SU-DHL-6 (cell line): ENCODE measurements around the gene EGLN2.
"Not testable (repeated sequence)": the region's sequence is repeated elsewhere in the genome, so short reads cannot be mapped to it uniquely, and the experiment has no call there.

Experiments used
- EZH2phosphoT487 ChIP-seq: fragments of 200-600 bp; sonication (generic), shearing (Covaris generic); conservative IDR thresholded peaks from 2 replicates; pipeline ENCODE4 v1.6.1; 2018; ENCODE audit warnings: mild to moderate bottlenecking, antibody characterized with exemption, low read length, moderate library complexity, mixed read lengths
- TF ChIP-seq, protein P1 (sequence below): fragments of 200-600 bp; sonication (generic); IDR thresholded peaks from one replicate; pipeline ENCODE4 v1.5.1; 2017; ENCODE audit warnings: antibody characterized with exemption, mild to moderate bottlenecking, low read length, moderate library complexity; ENCODE audit not compliant: insufficient read depth, poor library complexity, severe bottlenecking

DNA sequence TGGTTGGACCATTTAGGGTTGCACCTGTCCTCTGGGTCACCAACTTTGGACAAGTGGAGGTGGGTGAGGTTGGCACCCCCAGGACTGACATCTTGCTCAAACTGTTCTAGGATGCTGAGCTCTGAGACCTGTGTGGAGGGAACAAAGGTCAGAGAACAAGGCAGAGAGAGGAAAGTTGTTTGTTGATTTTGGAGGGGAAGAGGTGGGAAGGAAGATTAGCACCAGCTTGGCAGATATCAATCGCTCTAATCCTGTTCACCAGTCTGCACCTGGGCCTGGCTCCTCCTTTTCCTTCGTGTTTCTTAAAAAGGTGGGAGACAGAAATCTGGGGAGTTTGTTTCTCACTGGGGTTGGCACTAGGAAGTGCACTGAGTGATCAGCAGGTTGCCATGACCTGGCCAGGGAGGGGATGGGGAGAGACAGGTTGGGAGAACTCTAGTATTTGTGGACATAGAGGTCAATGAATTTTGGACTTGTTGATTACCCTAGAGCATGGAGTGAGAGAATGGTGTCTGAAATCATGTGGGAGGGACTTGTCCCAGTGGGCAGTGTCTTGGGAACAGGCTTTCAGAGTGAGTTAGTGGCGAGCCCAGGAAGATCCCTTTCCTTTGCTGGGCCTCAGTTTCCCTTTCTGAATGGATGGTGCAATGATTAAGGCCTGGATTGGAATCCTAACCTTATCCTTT is 53.6 kb downstream of the EGLN2 start:
- TF ChIP-seq, protein P1, sequence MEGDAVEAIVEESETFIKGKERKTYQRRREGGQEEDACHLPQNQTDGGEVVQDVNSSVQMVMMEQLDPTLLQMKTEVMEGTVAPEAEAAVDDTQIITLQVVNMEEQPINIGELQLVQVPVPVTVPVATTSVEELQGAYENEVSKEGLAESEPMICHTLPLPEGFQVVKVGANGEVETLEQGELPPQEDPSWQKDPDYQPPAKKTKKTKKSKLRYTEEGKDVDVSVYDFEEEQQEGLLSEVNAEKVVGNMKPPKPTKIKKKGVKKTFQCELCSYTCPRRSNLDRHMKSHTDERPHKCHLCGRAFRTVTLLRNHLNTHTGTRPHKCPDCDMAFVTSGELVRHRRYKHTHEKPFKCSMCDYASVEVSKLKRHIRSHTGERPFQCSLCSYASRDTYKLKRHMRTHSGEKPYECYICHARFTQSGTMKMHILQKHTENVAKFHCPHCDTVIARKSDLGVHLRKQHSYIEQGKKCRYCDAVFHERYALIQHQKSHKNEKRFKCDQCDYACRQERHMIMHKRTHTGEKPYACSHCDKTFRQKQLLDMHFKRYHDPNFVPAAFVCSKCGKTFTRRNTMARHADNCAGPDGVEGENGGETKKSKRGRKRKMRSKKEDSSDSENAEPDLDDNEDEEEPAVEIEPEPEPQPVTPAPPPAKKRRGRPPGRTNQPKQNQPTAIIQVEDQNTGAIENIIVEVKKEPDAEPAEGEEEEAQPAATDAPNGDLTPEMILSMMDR, result not testable (repeated sequence)
- not testable (repeated sequence) for TF ChIP-seq EZH2phosphoT487
